Heart right ventricle (tissue), 16 donors: ENCODE results near the gene HIVEP3. TPM values are rescaled to one million over a fixed set of nuclear protein-coding genes. Genes with fewer than 3 reads are reported as not detected.

Source experiments
- ATAC-seq, 8 donors: fragments of 200-7000 bp; cut with Tn5 transposase; one replicate each; pipeline ENCODE4 v1.9.1; 2020; ENCODE audit warnings: mild to moderate bottlenecking in 8 of 8, moderate library complexity in 8 of 8, moderate number of reproducible peaks in 1 of 8
- DNase-seq, 2 donors: peaks; one replicate each; pipeline ENCODE4 v3.0.0-alpha.2; 2020
- H3K27ac ChIP-seq, 10 donors: fragments of 200-600 bp; sonication (generic) in 2 of 10; one replicate each; pipeline versions ENCODE4 v1.5.0 to v1.8.0; 2020 to 2022; ENCODE audit warnings: mild to moderate bottlenecking in 3 of 10
- H3K27me3 ChIP-seq, 7 donors: fragments of 200-600 bp; one replicate each; pipeline ENCODE4 v1.8.0; 2021 to 2022; ENCODE audit warnings: mild to moderate bottlenecking in 2 of 7
- H3K36me3 ChIP-seq, 9 donors: fragments of 200-600 bp; sonication (generic) in 1 of 9; one replicate each; pipeline versions ENCODE4 v1.5.0 to v1.8.0; 2020 to 2022; ENCODE audit warnings: mild to moderate bottlenecking in 2 of 9
- H3K4me1 ChIP-seq, 9 donors: fragments of 200-600 bp; sonication (generic) in 1 of 9; one replicate each; pipeline versions ENCODE4 v1.5.0 to v1.8.0; 2020 to 2022; ENCODE audit warnings: mild to moderate bottlenecking in 4 of 9
- H3K4me3 ChIP-seq, 10 donors: fragments of 200-600 bp; sonication (generic) in 2 of 10; one replicate each; pipeline versions ENCODE4 v1.5.0 to v1.8.0; 2020 to 2022; ENCODE audit warnings: mild to moderate bottlenecking in 7 of 10, moderate library complexity in 2 of 10
- H3K9me3 ChIP-seq, 11 donors: fragments of 200-600 bp in 10 of 11; sonication (generic) in 2 of 11; one replicate each; pipeline versions ENCODE4 v1.5.0 to v1.8.0; 2013 to 2022; ENCODE audit warnings: mild to moderate bottlenecking in 2 of 11, control low read depth in 1 of 11, moderate library complexity in 1 of 11
- WGBS, 2 donors: extraction: QIAGEN DNeasy Blood & Tissue Kit; methylation state at CpG; one replicate each; pipeline ENCODE4 v1.1.7; 2013; ENCODE audit warnings: inconsistent platforms in 1 of 2; 5-methylcytosine and 5-hydroxymethylcytosine counted together
- intact Hi-C, 10 donors: fragments of 100-400 bp; cut with DNase I; formaldehyde crosslinking; loops; one replicate each; pipeline versions ENCODE4 v1.11.1 to v1.14.2; 2022
- polyA plus RNA-seq, 2 donors: library from polyadenylated mRNA; stranded (reverse); fragments of 200-250 nt; gene quantifications; one replicate each; pipeline ENCODE4 v1.2.3, GENCODE V29; 2013
- total RNA-seq, 10 donors: library from RNA; stranded (reverse); fragmentation: NEBNext Ultra II Directional in 3 of 10; extraction: Animal tissue kit (Norgen Biotek cat#: 25700) in 3 of 10; gene quantifications; one replicate each; pipeline versions ENCODE4 v1.2.1 to v1.2.4, GENCODE V29; 2021 to 2023
- TF ChIP-seq, protein P1 (sequence below), 9 donors: fragments of 200-600 bp; sonication (generic) in 2 of 9; IDR thresholded peaks; one replicate each; pipeline versions ENCODE4 v1.5.0 to v1.8.0; 2021 to 2022; ENCODE audit warnings: antibody characterized with exemption in 9 of 9, mild to moderate bottlenecking in 5 of 9, moderate library complexity in 1 of 9
- donor health status: Arrhythmogenic right ventricular cardiomyopathy.
- donor health status: ischemic (EF 13 %, LVEDD 7.1; RV severe dilation, severe dysfunction).
- donor health status: healthy with polysubstance abuse.
- donor health status: DM: no; HTN: yes; CAD: no.
- donor health status: DM: no; HTN: no; CAD: no.
- donor health status: ischemic (EF 25% LVEDD 6.9; RV normal size, moderate dysfunction).
- donor health status: ischemic (EF 25% LVEDD 5.7; RV mildly dilated, moderate dysfunction).
- donor health status: healthy.
- donor health status: DM: yes; HTN: yes; CAD: no.
- donor health status: Ischemic cardiomyopathy.
- donor health status: ischemic (EF 35%, LVEDD 5.7; RV mildly dilated, moderate dysfunction).
- donor health status: nonischemic (EF 11% LVEDD 7.7; RV severe dilation, severe dysfunction).
- donor health status: DM: yes; HTN: yes; CAD: no.
- donor health status: PGD.
- donor health status: ischemic (EF 29% LVEDD 5.4; RV normal size, mild dysfunction).
- donor health status: nonischemic (EF 23%, LVEDD 6.1; RV moderate dilation, normal function).

The HIVEP3 gene
- total and polyA plus RNA-seq, 12 donors = 2.6 to 7.5 (median 5.2) TPM

- Histone ChIP-seq H3K9me3 (no peaks in the 10 kb centered on the region), H3K27me3 (no peaks in the 10 kb centered on the region), H3K27ac (no peak overlapping the region), H3K36me3 (peaks cover 0 to 4% (median 0%) of the 10 kb centered on the region in 9 donors), H3K4me1 (peaks cover 0 to 8% (median 0%) of the 10 kb centered on the region in 9 donors), H3K4me3 (no peak overlapping the region)
- 78 to 88% methylated on average over 5 of the region's 5 CpGs for WGBS, 2 donors
- DNase-seq (no peak), ATAC-seq (no peak)
- TF ChIP-seq, protein P1, sequence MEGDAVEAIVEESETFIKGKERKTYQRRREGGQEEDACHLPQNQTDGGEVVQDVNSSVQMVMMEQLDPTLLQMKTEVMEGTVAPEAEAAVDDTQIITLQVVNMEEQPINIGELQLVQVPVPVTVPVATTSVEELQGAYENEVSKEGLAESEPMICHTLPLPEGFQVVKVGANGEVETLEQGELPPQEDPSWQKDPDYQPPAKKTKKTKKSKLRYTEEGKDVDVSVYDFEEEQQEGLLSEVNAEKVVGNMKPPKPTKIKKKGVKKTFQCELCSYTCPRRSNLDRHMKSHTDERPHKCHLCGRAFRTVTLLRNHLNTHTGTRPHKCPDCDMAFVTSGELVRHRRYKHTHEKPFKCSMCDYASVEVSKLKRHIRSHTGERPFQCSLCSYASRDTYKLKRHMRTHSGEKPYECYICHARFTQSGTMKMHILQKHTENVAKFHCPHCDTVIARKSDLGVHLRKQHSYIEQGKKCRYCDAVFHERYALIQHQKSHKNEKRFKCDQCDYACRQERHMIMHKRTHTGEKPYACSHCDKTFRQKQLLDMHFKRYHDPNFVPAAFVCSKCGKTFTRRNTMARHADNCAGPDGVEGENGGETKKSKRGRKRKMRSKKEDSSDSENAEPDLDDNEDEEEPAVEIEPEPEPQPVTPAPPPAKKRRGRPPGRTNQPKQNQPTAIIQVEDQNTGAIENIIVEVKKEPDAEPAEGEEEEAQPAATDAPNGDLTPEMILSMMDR (IDR thresholded peaks at IDR 0.05) = no peak
- intact Hi-C loops = loop anchor here (5.0 to 10.0 kb wide), 12 partner anchors 203 to 603 kb away; no protein-coding TSS in a partner anchor
These were observed 346.5 kb downstream of the HIVEP3 start for GRCh38 chr1:41572224-41572623.

- Histone ChIP-seq H3K27ac (no peak overlapping the region), H3K27me3 (no peaks in the 10 kb centered on the region), H3K4me3 (no peak overlapping the region), H3K9me3 (no peaks in the 10 kb centered on the region), H3K36me3 (peaks cover 0 to 8% (median 0%) of the 10 kb centered on the region in 9 donors), H3K4me1 (peaks cover 0 to 8% (median 0%) of the 10 kb centered on the region in 9 donors)
- DNase-seq = no peak
- WGBS, 2 donors = 56 to 68% methylated on average over 3 of the region's 3 CpGs
- TF ChIP-seq, protein P1 (IDR thresholded peaks at IDR 0.05) = no peak
- intact Hi-C loops = loop anchor here (5.0 to 10.0 kb wide), 12 partner anchors 204 to 604 kb away; no protein-coding TSS in a partner anchor
- ATAC-seq = no peak
These were observed 347.7 kb downstream of the HIVEP3 start for GRCh38 chr1:41571041-41571440.

DNA sequence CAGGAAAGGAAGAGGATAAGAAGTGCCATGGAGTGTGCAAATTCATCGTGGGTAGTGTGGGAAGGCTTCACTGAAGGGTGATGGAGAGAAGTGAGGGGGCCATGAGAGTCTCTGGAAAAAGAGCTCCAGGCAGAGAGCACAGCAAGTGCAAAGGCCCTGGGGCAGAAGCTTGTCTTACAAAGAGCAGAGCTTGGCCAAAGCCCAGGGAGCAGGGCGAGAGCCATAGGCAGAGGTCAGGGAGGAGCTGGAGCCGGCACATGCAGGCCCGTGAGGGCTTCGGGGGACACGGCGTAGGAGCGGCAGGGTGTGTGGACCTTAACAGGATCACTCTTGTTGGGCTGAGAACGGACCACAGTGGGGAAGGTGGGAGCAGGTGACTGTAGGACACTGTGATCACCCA lies 350.5 kb downstream of the HIVEP3 start:
- Histone ChIP-seq H3K4me3 (no peak overlapping the region), H3K27me3 (no peaks in the 10 kb centered on the region), H3K36me3 (peaks cover 0 to 8% (median 0%) of the 10 kb centered on the region in 9 donors), H3K4me1 (no peaks in the 10 kb centered on the region), H3K9me3 (no peaks in the 10 kb centered on the region), H3K27ac (no peak overlapping the region)
- WGBS, 2 donors = 95 to 97% methylated on average over 9 of the region's 9 CpGs
- TF ChIP-seq, protein P1 (IDR thresholded peaks at IDR 0.05) = no peak
- ATAC-seq (no peak), DNase-seq (no peak)
- intact Hi-C loops = loop anchor here in 1 of 10 donors (5.0 kb wide), 1 partner anchor 349 kb away; the partner anchor contains the start of gene HIVEP3

- no peak for ATAC-seq
- no peaks in the 10 kb centered on the region for H3K27me3 ChIP-seq
- peaks cover 0 to 4% (median 0%) of the 10 kb centered on the region in 9 donors for H3K36me3 ChIP-seq
- no peak overlapping the region for H3K27ac ChIP-seq
- no peak overlapping the region for H3K4me3 ChIP-seq
- no peaks in the 10 kb centered on the region for H3K9me3 ChIP-seq
- TF ChIP-seq, protein P1 (IDR thresholded peaks at IDR 0.05) = no peak
- no peaks in the 10 kb centered on the region for H3K4me1 ChIP-seq
- no peak for DNase-seq
- intact Hi-C loops = loop anchor here in 1 of 10 donors (5.0 kb wide), 1 partner anchor 350 kb away; the partner anchor contains the start of gene HIVEP3
- WGBS, 2 donors = 97% methylated on average over 2 of the region's 2 CpGs
These were observed 351.8 kb downstream of the HIVEP3 start for GRCh38 chr1:41566969-41567368.
